ENCODE measurements around the gene BRPF3.

The BRPF3 gene

DNA sequence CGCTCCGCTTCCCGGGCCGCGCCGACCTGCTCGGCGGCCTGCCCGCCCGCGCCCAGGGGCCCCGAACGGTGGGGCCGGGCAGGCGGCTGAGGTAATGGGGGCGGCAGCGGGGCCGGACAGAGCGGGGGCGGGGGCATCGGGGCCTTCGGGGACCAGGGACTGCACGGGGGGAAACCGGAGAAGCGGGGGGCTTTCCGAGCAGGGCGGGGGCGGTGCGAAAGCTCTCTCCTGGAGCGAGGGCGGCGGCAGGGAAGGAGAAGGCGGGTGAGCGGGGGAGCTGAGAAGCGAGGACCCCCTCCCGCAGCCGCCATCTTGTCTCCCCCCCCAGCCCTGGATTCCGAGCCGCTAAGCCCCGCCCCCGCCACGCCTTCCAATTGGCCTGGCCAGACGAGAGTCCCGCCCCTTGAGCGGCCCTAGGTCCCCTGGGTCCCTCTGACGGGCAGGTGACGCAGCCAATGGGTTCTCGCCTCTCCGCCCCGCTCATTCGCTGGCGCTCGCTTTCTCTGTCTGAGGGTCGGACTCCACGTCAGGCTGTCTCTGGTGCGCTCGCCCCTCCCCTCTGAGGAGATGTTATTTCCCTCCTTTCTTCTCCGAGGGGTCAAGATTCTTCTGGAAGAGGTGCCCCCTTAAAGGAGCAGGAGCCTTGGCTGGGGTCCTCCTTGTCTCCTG is 470 bp downstream of the BRPF3 start:
- H3K9me3 ChIP-seq (ENCODE audit: control insufficient read depth, insufficient read depth, low read depth, low read length) = no peaks in the 10 kb centered on the region
- H3K36me3 ChIP-seq (ENCODE audit: control insufficient read depth in 2 of 2, insufficient read depth in 1 of 2, low read length in 2 of 2) = peaks cover 9 to 35% of the 10 kb centered on the region in 2 experiments; a peak in 2 of 3 replicates
- peak overlapping the region; percentile 88 for H3K27ac ChIP-seq (ENCODE audit: extremely low read depth, low read depth, low read length)
- H3K4me1 ChIP-seq (ENCODE audit: control insufficient read depth, insufficient read depth, low read length) = peaks cover 11% of the 10 kb centered on the region
- H3K4me3 ChIP-seq (ENCODE audit: low read depth, low read length) = peak overlapping the region; percentile 80
- POLR2A ChIA-PET = interaction anchor here (0.6 to 1.6 kb wide), 7 partner anchors 10 to 317 kb away, joined by 3 to 5 read pairs (median 3); no protein-coding TSS in a partner anchor
- CTCF ChIA-PET = interaction anchor here (0.6 to 1.2 kb wide), 3 partner anchors 46 to 183 kb away, joined by 3 to 5 read pairs (median 3); no protein-coding TSS in a partner anchor
- TF ChIP-seq ZXDB (tag by site-specific recombination; IDR thresholded peaks at IDR 0.05) = peak; percentile 48; the same call in 1 of the 2 replicates
- no peak for TF ChIP-seq ZNF701 (tag by site-specific recombination; IDR thresholded peaks at IDR 0.05)
- peak; percentile 39; the same call in 1 of the 2 replicates for TF ChIP-seq PRDM10 (tag by site-specific recombination; IDR thresholded peaks at IDR 0.05)
- TF ChIP-seq GLIS2 (tag by site-specific recombination; IDR thresholded peaks at IDR 0.05) = peak; percentile 79
- TF ChIP-seq EGR2 (tag by site-specific recombination; IDR thresholded peaks at IDR 0.05; ENCODE audit: low read depth) = peak; percentile 61
- peak; percentile 97 for TF ChIP-seq PBX3 (CRISPR knock-in tag; IDR thresholded peaks at IDR 0.05)
- TF ChIP-seq SP3 (tag by site-specific recombination; IDR thresholded peaks at IDR 0.05) = peak; percentile 86
- no peak for TF ChIP-seq SALL2 (tag by site-specific recombination; IDR thresholded peaks at IDR 0.05; ENCODE audit: borderline replicate concordance)
- TF ChIP-seq ZNF792 (tag by site-specific recombination; IDR thresholded peaks at IDR 0.05) = no peak
- TF ChIP-seq, protein P1, sequence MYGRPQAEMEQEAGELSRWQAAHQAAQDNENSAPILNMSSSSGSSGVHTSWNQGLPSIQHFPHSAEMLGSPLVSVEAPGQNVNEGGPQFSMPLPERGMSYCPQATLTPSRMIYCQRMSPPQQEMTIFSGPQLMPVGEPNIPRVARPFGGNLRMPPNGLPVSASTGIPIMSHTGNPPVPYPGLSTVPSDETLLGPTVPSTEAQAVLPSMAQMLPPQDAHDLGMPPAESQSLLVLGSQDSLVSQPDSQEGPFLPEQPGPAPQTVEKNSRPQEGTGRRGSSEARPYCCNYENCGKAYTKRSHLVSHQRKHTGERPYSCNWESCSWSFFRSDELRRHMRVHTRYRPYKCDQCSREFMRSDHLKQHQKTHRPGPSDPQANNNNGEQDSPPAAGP (tag by site-specific recombination; IDR thresholded peaks at IDR 0.05) = no peak
- TF ChIP-seq ZNF366 (tag by site-specific recombination; conservative IDR thresholded peaks at IDR 0.05) = peak; percentile 51; the same call in 1 of the 2 replicates
- TF ChIP-seq ZNF341 (tag by site-specific recombination; IDR thresholded peaks at IDR 0.05; ENCODE audit: low read depth) = peak; percentile 54; the same call in 1 of the 2 replicates
- 0 out of 2 replicates have a peak, but pooled peaks have one; percentile 7 for TF ChIP-seq ZNF692 (tag by site-specific recombination; IDR thresholded peaks at IDR 0.05)
- TF ChIP-seq ZNF837 (tag by site-specific recombination; IDR thresholded peaks at IDR 0.05) = no peak
- peak; percentile 32; the same call in 1 of the 2 replicates for TF ChIP-seq GLIS1 (tag by site-specific recombination; IDR thresholded peaks at IDR 0.05)
- TF ChIP-seq KLF7 (tag by site-specific recombination; IDR thresholded peaks at IDR 0.05; ENCODE audit: borderline replicate concordance) = no peak
- TF ChIP-seq KLF8 (tag by site-specific recombination; IDR thresholded peaks at IDR 0.05) = peak; percentile 64
- TF ChIP-seq ZNF777 (tag by site-specific recombination; IDR thresholded peaks at IDR 0.05; ENCODE audit: borderline replicate concordance) = no peak
- TF ChIP-seq ZNF626 (tag by site-specific recombination; IDR thresholded peaks at IDR 0.05) = no peak
- TF ChIP-seq, protein P2, sequence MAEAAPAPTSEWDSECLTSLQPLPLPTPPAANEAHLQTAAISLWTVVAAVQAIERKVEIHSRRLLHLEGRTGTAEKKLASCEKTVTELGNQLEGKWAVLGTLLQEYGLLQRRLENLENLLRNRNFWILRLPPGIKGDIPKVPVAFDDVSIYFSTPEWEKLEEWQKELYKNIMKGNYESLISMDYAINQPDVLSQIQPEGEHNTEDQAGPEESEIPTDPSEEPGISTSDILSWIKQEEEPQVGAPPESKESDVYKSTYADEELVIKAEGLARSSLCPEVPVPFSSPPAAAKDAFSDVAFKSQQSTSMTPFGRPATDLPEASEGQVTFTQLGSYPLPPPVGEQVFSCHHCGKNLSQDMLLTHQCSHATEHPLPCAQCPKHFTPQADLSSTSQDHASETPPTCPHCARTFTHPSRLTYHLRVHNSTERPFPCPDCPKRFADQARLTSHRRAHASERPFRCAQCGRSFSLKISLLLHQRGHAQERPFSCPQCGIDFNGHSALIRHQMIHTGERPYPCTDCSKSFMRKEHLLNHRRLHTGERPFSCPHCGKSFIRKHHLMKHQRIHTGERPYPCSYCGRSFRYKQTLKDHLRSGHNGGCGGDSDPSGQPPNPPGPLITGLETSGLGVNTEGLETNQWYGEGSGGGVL (tag by site-specific recombination; IDR thresholded peaks at IDR 0.05) = peak; percentile 31
- TF ChIP-seq ZFHX2 (tag by site-specific recombination; conservative IDR thresholded peaks at IDR 0.05) = peak; percentile 83
- no peak for TF ChIP-seq ZNF416 (tag by site-specific recombination; IDR thresholded peaks at IDR 0.05)
- TF ChIP-seq KLF9 (tag by site-specific recombination; IDR thresholded peaks at IDR 0.05; ENCODE audit: low read depth) = peak; percentile 33; the same call in 1 of the 2 replicates
- no peak for TF ChIP-seq ZNF175 (tag by site-specific recombination; IDR thresholded peaks at IDR 0.05)
- TF ChIP-seq ZNF335 (tag by site-specific recombination; conservative IDR thresholded peaks at IDR 0.05) = peak; percentile 58
- no peak for TF ChIP-seq ZNF112 (tag by site-specific recombination; IDR thresholded peaks at IDR 0.05)
- TF ChIP-seq KLF10 (tag by site-specific recombination; IDR thresholded peaks at IDR 0.05) = no peak
- 0 out of 2 replicates have a peak, but pooled peaks have one; percentile 30 for TF ChIP-seq ZNF629 (tag by site-specific recombination; IDR thresholded peaks at IDR 0.05)
- TF ChIP-seq ZSCAN23 (tag by site-specific recombination; IDR thresholded peaks at IDR 0.05) = no peak
- TF ChIP-seq IKZF3 (tag by site-specific recombination; IDR thresholded peaks at IDR 0.05) = no peak

Data from HEK293 (cell line).